Fibroblast of skin of right quadriceps (primary cell): ENCODE measurements around the gene IL5.
"Not testable (repeated sequence)": the region's sequence is repeated elsewhere in the genome, so short reads cannot be mapped to it uniquely, and the experiment has no call there.

Experiments
- DNase-seq: peaks from one replicate; pipeline ENCODE4 v3.0.0-alpha.2; 2013

The IL5 gene

DNA sequence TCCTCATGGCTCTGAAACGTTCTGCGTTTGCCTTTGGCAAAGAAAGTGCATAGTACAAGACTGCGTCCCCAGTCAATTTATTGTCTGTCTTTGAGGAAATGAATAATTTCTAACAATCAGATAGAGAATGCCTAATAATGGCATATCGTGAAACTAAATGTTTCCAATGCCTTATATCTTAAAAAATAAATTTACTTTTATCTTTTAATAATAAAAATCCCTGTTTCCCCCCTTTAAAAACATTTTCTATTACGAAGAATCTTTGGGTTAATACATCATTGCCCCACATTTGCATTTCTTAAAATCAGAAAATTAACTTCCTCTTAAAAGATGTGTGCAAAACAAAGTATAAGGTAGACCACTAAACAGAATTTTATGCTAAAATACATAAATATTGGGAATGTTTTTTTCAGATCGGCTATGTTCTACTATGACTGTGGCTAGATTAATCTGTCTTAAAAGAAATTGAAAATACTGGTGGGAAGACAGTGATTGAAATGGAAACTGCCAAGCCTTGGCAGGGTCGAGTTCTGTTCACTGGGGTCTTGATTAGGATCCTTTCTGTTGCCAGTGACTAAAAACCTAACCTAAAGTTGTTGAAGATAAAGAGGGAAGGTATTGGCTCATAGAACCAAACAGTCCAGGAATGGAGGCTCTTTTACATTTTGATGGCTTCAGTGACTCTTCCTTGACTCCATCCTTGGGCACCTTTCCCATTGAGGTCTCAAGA, at the start of gene IL5:
TSS of gene IL5 (minus strand) at position 51 of the 730 bp plus-strand sequence. CDS start at position 7, 44 bp downstream.
- DNase-seq, result no peak

DNA sequence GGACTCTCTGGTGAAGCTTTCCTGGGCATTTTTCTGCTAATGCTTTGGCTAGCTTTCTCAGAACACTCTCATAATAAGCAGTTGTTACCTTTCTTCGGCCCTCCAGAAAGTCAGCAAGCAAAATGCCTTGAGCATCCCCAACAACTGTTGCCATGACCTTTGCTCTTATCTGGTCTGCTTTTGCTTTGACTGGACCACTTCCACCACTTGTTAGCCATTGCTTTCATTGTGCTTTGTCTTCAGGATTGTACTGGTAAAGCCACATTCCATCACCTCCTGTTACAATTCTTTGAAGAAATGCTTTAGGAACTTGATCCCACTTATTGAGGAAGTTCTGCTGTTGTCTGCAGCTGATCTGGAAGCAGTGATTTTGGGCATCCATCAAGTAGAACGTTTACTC, 49.2 kb upstream of the IL5 start:
- no peak for DNase-seq

- DNase-seq, result no peak
Measured at GRCh38 chr5:132591145-132591544, 47.8 kb upstream of the IL5 start.

DNA sequence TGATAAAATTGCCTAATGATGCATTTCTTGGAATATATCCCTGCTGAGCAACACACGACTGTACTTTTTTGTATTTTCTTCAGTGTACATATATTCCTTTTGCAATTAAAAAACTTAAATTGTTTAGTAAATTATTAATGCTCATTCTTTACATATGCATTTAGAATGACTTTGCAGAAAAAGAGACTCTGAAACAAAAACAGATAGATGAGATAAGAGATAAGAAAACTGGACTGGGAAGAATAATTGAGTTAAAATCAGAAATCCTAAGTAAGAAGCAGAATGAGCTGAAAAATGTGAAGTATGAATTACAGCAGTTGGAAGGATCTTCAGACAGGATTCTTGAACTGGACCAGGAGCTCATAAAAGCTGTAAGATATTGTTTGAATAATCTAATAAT, 46.1 kb upstream of the IL5 start:
- no peak for DNase-seq

- no peak for DNase-seq
Measured at GRCh38 chr5:132586063-132586462, 42.7 kb upstream of the IL5 start.

- DNase-seq, result not testable (repeated sequence)
Measured at GRCh38 chr5:132584560-132584959, 41.2 kb upstream of the IL5 start.

DNA sequence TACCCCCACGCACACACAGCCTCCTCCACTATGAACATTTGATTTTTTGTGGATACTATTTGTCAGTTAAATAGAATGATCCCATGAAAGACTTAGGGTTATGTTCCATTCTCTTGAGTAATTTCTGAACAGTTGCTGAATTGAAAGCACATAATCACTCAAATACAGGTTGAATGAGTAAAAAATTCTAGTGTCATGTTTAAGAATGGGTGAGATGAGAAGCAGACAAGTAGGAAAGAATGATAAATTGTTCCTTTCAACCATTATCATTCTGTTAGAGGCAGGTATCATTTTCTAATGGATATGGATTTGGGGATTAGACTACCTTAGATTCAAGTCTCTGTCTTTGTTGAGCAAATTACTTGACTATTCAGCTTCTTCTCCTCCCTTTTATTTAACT, 32.8 kb upstream of the IL5 start:
- DNase-seq, result no peak

DNA sequence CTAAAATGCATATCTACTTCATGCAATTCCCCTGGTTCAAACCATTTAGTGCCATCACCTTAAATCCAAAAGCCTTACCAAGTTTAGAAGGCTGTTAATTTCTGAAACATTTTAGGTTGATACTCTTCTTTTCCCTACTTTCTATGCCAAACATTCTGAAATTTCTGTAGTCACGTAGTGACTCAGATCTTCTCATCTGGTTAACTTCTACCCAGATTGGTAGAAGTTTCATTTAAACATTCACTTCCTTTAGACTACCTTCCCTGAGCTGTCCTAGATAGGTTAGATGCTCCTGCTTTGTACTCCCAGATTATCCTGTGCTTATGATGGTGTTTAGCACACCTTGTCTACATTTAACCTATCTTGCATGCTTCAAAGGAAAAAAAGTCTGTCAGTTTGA, 23.3 kb upstream of the IL5 start:
- no peak for DNase-seq

- DNase-seq, result not testable (repeated sequence)
Measured at GRCh38 chr5:132564555-132564954, 21.2 kb upstream of the IL5 start.

DNA sequence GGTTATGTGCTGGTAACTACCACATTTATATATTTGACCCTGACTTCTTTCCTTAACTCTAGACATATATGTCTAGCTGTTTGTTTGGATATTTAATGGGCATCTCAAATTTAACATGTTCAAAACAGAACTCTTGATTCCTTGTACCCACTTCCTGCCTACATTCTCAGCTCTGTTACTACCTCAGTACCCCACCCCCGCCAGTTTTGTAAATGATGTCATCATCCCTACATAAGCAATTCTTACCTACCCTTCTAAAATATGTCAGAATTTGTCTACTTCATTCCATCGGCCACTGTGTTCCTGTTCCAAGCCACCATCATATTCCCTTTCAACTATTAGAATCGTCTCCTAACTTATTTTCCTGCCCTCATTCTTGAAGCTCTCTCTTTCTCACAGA, 18.3 kb upstream of the IL5 start:
- peak; percentile 10 for DNase-seq

DNA sequence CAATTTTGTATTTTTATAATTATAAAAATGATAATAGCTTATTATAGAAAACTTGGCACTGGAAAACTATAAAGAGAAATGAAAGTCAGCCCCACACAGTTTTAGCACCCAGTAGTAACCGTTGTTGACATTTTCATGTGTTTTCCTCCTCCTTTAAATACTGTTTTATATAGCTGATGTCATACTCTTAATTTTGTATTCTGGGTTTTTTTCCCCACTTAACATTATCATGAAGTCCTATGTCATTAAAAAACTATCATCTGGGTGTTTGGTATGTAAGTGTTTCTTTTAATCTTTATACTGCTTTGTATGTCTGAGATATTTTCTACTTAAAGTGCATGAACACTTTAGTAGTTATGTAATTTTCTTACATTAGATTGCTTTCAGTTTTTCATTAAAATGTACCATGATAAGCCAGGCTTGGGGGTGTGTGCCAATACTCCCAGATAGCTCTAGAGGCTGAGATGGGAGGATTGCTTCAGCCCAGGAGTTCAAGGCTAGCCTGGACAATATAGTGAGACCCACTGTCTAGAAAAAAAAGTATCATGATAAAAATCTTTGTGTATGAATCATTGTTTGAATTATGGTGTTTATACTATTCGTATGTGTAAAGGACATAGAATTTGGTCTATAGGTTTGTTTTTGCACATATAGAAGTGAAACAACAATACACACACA, 16.2 kb upstream of the IL5 start:
- DNase-seq, result no peak

DNA sequence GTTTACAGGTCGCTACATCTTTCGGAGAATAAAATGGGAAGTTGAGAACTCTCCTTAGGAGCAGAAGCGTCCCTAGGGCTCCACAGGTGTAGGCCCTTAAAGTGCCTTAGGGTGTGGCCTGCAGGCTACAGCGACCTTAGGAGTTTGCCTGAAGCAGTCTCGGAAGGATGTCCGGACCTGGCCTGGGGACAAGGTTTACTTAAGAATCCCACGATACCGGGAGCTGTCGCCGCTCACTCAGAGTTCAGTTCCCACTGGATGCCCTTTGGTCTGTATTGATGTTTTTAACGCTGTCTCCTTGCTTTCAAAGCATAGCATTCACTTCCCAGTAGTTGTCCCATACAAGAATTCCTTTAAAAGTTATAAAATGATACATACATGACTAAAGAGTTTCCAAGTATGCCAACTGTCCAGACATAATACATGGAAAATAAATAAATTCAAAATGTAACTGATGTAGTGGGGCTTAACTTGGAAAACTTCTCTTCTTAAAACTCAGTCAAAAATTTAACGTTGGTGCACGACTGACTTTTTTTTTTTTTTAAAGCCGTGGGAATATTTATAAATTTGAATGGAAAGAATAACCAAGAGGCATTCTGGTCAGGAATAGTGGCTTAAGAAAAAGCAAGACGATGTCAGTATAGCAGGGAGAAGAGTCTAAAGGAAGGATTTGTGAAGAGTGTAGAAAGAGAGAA, 14.3 kb upstream of the IL5 start:
- peak; percentile 15 for DNase-seq

- peak; percentile 88 for DNase-seq
Measured at GRCh38 chr5:132556763-132557477, 13.6 kb upstream of the IL5 start, which contains the start of gene RAD50. RAD50 (plus strand) TSS chr5:132556977; CDS start chr5:132557325, 348 bp downstream.

DNA sequence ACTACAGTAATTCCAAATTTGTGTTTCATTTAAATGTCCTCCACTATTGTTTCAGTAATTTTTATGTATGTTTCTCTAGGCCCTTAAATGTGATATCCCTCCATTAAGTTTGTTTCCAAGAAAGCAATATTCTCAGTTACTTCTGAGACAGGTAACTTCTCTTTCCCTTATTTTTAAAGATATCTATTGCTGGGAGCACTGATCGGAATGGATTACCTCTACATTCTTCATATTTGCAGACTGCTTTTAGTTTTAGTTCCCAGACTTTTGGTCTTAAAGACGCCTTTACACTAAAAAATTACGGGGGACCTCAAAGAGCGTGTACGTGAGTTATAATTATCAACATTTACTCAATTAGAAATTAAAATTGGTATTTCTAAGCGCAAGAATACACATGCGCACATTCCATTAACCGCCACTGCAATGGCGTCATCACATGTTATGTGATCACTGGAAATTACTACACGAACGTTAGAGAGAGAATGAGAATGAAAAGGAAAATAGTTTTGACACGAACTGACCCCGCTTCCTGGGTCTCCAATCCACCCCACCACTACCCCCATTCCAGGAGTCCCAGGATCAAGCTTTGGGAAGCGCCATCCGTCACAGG, 12.9 kb upstream of the IL5 start:
- no peak for DNase-seq

DNA sequence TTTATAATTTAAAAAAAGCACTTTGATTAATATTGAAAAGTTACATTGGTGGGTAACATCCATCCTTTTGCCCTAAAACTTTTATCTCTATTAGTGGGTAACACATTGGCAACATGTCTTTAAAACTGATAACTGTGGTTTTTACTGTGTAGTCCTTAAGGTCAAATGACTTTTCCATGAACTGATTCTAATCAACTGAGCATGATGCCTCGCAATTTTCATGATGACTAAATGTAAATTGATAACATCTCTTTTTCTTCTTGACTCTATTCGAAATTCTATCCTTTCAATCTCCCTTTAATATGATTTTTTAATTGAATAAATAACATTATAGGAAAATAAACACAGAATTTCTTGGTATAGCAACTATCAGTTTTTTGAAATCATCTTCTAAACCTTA, 6.3 kb upstream of the IL5 start:
- DNase-seq, result no peak

DNA sequence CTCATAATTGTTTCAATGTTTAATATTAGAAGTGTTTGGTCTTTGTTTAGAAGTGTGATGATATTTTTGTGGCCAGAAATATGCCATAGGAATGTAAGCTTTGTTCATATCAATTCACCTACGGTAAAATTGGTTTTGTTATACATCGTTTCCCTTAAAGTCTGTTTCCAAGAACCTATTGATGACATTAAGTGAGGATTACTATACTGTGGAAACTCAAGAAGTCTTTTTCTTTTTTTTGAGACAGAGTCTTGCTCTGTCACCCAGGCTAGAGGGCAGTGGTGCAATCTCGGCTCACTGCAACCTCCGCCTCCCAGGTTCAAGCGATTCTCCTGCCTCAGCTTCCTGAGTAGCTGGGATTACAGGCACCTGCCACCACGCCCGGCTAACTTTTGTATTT, 5.5 kb upstream of the IL5 start:
- not testable (repeated sequence) for DNase-seq

- no peak for DNase-seq
Measured at GRCh38 chr5:132547269-132547668, 3.9 kb upstream of the IL5 start.

DNA sequence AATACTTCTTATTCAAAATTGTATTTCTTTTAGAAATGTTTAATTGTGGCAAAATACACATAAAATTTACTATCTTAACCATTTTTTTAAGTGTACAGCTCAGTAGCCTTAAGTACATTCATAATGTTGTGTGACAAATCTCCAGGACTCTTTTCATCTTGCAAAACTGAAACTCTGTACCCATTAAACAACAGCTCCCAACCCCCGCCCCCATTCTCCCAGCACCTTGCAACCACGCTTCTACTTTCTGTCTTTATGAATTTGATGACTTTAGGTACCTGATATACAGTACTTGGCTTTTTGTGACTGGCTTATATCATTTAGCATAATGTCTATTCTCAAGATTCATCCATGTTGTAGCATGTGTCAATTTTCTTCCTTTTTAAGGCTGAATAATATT, 2.8 kb upstream of the IL5 start:
- DNase-seq, result no peak

DNA sequence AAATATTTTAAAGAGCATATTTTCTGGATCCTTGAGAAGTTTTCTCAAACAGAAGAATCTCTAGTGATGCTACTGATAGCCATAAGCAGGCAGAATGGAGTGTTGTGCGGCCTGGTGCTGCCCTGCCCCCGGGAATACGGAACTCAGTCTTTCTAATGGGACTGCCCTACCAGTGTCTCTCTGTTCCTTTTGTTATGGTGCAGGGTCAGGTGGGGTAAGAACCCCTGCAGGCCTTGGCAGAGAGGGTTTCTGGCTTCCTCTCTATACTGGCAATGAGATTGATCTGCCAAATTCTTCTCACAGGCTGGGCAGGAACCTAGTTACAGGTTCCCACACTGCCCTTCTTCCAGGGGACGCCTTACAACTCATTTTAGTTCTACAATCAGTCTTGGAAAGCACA, 2.6 kb downstream of the IL5 start:
- no peak for DNase-seq

DNA sequence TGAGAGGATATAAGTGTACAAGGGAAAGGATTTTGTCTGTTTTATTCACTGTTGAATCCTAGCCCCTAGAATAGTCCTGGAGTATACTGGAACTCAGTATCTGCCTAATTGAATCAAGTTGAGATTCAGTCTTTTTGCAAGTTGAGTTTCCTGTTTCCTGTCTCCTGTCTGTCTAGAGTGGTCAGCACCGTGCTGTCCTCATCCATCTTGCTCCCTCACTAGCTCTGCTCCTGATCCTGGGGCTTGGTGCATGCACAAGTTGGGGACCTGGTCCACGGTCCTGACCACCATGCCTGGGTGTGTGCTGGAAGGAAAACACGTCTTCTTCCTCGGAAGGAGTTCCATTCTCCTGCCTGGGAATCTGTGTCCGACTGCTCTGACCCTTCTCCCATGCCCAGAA, 3.2 kb downstream of the IL5 start:
- DNase-seq, result no peak

- no peak for DNase-seq
Measured at GRCh38 chr5:132539716-132540115, 3.6 kb downstream of the IL5 start.

DNA sequence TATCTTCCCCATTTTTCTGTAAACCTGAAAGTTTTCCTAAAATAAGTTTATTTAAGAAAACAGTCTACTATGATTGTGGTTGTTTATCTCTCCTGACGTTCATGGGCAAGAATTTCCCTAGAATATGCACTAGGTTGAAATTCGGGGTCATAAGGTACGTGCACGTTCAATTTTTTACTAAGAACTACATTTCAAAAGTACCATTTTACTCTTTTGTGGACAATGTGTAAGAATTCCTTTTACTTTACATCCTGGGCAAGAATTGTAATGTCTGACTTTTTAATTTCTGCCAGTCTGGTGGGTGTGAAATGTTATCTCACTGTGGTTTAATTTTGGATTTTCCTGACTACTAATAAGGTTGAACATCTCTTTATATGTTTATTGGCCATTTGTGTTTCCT, 12.4 kb downstream of the IL5 start:
- DNase-seq, result no peak
